GM15510 (cell line): ENCODE data around the gene PLXDC1.

Experiments
- POLR2A ChIP-seq: IDR thresholded peaks from 3 replicates; pipeline ENCODE4 v1.6.1; 2011; ENCODE audit warnings: borderline replicate concordance; ENCODE audit not compliant: insufficient read length; ENCODE audit errors: extremely low read depth

Gene PLXDC1

DNA sequence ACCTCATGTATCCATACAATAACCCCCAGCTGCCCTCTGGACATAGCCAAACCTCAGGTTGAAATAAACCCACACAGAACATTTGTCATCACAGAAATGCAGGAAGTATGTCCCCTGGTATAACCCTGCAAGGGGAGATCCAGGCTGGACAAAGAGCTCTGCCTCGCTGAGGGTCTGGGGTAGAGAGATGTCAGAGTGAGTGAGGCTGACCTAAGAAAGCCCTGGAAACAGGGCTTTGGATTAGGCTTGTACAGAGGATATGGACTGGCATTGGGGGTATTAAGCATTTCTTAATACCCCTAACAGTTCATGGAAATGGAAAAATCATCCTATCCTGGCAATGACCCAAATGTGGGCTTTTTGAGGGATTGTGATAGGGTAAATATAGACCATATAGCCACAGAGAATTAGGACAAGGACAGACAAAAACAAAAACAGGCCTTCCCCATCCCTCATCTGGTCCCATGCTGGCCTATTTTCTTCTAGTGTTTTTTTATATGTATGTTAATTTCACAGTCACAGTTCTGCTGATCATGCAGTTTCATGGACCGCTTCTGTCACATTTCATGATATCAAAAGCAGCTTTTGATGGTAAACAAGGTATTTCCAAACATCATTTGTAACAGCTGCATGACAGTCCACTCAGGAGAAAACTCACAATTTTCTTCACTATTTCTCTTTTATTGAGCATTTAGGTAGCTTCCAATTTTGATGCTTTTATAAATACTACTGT lies 26.1 kb downstream of the PLXDC1 start:
- TF ChIP-seq POLR2A = no peak

DNA sequence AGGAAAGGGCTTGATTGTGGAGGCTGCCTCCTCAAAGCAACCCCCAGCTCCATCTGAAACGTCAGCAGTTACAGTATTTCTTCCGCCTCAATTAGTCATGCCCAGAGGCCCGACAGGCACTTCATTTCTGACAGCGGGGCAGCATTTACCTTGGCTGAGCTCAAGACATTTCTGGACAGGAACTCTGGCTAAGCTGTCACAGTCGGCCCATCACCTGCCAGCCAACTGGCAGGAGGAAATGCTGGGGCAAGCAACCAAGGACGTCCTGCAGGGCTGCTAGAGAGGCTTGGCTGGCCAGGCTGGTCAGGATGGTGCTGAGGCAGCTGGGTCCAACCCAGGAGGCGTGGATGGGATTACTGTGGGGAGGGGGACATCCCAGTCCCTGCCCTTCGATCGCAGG lies 27.8 kb downstream of the PLXDC1 start:
- TF ChIP-seq POLR2A = no peak

GRCh38 chr17:39122991-39123390 lies 28.4 kb downstream of the PLXDC1 start:
- TF ChIP-seq POLR2A = no peak

- no peak for TF ChIP-seq POLR2A
These were observed 32.6 kb downstream of the PLXDC1 start for GRCh38 chr17:39118674-39119419.

DNA sequence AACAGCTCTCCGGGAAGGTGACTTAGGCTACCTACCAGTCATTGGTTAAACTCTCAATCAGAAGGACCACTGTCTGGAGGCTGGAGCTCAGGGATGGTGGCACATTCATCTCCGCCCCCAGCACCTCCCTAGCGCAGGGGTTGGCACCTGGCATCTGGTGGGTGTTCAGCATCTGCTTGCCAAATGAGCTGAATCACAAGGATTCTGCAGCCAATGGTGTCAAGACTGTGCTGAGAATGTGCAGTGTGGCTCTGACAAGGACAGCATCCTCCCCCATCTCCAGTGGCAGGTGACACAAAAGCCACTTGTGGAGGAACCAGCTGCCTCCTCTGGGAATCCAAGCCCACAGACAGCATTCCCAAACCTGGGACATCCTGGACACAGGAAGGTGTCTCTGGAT lies 35.2 kb downstream of the PLXDC1 start:
- no peak for TF ChIP-seq POLR2A

- TF ChIP-seq POLR2A = no peak
These were observed 36.3 kb downstream of the PLXDC1 start for GRCh38 chr17:39115135-39115534.

GRCh38 chr17:39114723-39115122 lies 36.7 kb downstream of the PLXDC1 start:
- TF ChIP-seq POLR2A = no peak

- no peak for TF ChIP-seq POLR2A
These were observed 37.6 kb downstream of the PLXDC1 start for GRCh38 chr17:39113871-39114270.

GRCh38 chr17:39110435-39111136 lies 40.9 kb downstream of the PLXDC1 start:
- no peak for TF ChIP-seq POLR2A

DNA sequence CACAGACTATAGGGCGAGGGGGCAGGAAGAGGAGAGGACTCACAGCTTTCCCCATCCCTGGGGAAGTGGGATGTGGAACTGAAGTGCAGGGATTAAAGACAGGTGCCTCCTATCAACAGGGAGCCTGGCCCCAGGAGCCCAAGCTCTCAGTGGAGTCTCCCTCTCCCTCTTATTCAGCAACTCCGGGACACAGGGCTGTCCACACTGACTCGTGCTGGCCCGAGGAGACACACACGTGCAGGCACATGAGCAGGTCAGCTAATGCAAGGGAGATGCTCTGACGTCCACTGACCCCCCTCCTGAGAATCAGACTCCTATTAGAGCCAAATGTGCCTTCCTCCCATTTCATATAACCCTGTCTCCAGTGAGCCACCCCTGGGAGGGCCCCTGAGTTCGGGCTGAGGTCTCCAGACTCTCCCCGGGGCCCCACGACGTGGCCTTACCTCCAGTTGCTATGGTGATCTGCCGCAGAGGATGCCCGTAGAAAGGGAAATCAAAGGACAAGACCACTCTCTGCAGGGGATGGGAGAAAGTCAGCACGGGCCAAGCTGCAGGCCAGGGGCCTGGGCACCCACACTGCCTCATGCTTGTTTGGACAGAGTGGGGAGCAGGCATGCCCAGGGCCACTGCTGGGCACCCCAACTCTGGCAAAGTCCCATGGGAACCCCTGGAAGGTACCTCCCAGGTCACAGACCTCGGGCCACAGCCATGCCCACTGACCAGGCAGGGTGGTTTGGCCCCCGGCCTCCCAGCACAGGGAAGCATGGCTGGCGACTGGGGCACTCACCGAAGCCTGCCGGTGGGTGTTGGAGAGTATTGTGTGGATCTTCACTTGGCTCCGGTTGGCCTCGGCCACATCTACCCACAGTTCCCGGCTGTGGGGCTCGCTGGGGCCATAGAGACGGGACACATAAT lies 42.7 kb downstream of the PLXDC1 start:
- TF ChIP-seq POLR2A = no peak

GRCh38 chr17:39107973-39108372 lies 43.5 kb downstream of the PLXDC1 start:
- no peak for TF ChIP-seq POLR2A

GRCh38 chr17:39107155-39107554 lies 44.3 kb downstream of the PLXDC1 start:
- no peak for TF ChIP-seq POLR2A

DNA sequence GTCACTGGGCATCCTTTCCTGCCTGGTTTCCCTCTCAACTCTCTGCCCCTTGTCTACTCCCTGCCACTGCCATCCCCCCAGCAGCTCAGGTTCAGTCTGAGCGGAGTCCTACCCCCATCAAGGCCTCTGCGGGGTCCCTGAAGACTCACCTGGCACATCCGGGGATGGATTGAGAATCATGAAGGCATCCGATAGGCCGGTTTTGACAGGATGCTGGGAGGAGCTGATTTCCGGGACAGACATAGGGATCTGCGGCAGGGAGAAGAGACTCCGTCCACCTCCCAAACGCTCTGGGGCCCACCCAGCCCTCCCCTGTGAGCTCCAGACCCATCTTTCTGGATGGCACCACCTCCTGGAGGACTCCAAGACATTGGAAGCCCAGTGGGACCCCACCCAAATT lies 45.7 kb downstream of the PLXDC1 start:
- no peak for TF ChIP-seq POLR2A

GRCh38 chr17:39104657-39105056 lies 46.8 kb downstream of the PLXDC1 start:
- TF ChIP-seq POLR2A = no peak
